HEK293 (cell line): ENCODE measurements around the gene CDK2AP2.

ENCODE experiments used
- HOXA7 ChIP-seq: sonication (generic); formaldehyde crosslinking; IDR thresholded peaks from 2 replicates; pipeline ENCODE4 v1.8.1; 2022; ENCODE audit warnings: missing genetic modification reagents, borderline replicate concordance
- KLF7 ChIP-seq: fragments of 450-650 bp; formaldehyde crosslinking; IDR thresholded peaks from 2 replicates; pipeline ENCODE4 v1.5.1; 2016; ENCODE audit warnings: missing biosample characterization, missing genetic modification characterization, borderline replicate concordance
- MEIS1 ChIP-seq: sonication (generic); formaldehyde crosslinking; IDR thresholded peaks from 2 replicates; pipeline ENCODE4 v1.8.1; 2022; ENCODE audit warnings: missing genetic modification reagents, mild to moderate bottlenecking, borderline replicate concordance
- MYNN ChIP-seq: fragments of 450-650 bp; formaldehyde crosslinking; IDR thresholded peaks from 2 replicates; pipeline ENCODE4 v1.5.1; 2016; ENCODE audit warnings: missing biosample characterization, missing genetic modification characterization, borderline replicate concordance
- SCRT2 ChIP-seq: fragments of 450-650 bp; formaldehyde crosslinking; IDR thresholded peaks from 2 replicates; pipeline ENCODE4 v1.5.1; 2016; ENCODE audit warnings: missing biosample characterization, missing genetic modification characterization
- ZBTB20 ChIP-seq: fragments of 450-650 bp; formaldehyde crosslinking; IDR thresholded peaks from 2 replicates; pipeline ENCODE4 v1.5.1; 2016; ENCODE audit warnings: missing biosample characterization, missing genetic modification characterization
- ZEB2 ChIP-seq: fragments of 450-650 bp; formaldehyde crosslinking; IDR thresholded peaks from 2 replicates; pipeline ENCODE4 v1.5.1; 2016; ENCODE audit warnings: missing biosample characterization, missing genetic modification characterization
- ZFHX2 ChIP-seq: fragments of 450-650 bp; formaldehyde crosslinking; conservative IDR thresholded peaks from 2 replicates; pipeline ENCODE4 v1.5.1; 2016; ENCODE audit warnings: missing biosample characterization, missing genetic modification characterization
- ZFP41 ChIP-seq: fragments of 450-650 bp; formaldehyde crosslinking; IDR thresholded peaks from 2 replicates; pipeline ENCODE4 v1.5.1; 2016; ENCODE audit warnings: missing biosample characterization, missing genetic modification characterization, borderline replicate concordance
- ZNF121 ChIP-seq: fragments of 450-650 bp; formaldehyde crosslinking; IDR thresholded peaks from 2 replicates; pipeline ENCODE4 v1.5.1; 2016; ENCODE audit warnings: missing biosample characterization, missing genetic modification characterization
- ZNF155 ChIP-seq: fragments of 450-650 bp; formaldehyde crosslinking; IDR thresholded peaks from 2 replicates; pipeline ENCODE4 v1.5.1; 2016; ENCODE audit warnings: missing biosample characterization, missing genetic modification characterization
- ZNF169 ChIP-seq: fragments of 450-650 bp; formaldehyde crosslinking; IDR thresholded peaks from 2 replicates; pipeline ENCODE4 v1.5.1; 2016; ENCODE audit warnings: missing biosample characterization, missing genetic modification characterization
- ZNF18 ChIP-seq: fragments of 450-650 bp; formaldehyde crosslinking; IDR thresholded peaks from 2 replicates; pipeline ENCODE4 v1.5.1; 2016; ENCODE audit warnings: missing biosample characterization, missing genetic modification characterization
- ZNF19 ChIP-seq: fragments of 450-650 bp; formaldehyde crosslinking; IDR thresholded peaks from 2 replicates; pipeline ENCODE4; 2016; ENCODE audit warnings: missing biosample characterization, missing genetic modification characterization, low read depth
- ZNF221 ChIP-seq: fragments of 450-650 bp; formaldehyde crosslinking; IDR thresholded peaks from 2 replicates; pipeline ENCODE4 v1.5.1; 2017; ENCODE audit warnings: missing biosample characterization, missing genetic modification characterization, borderline replicate concordance
- ZNF239 ChIP-seq: fragments of 450-650 bp; formaldehyde crosslinking; IDR thresholded peaks from 2 replicates; pipeline ENCODE4 v1.5.1; 2016; ENCODE audit warnings: missing biosample characterization, missing genetic modification characterization
- ZNF248 ChIP-seq: fragments of 450-650 bp; formaldehyde crosslinking; IDR thresholded peaks from 2 replicates; pipeline ENCODE4 v1.5.1; 2017; ENCODE audit warnings: missing biosample characterization, missing genetic modification characterization
- ZNF292 ChIP-seq: fragments of 450-650 bp; formaldehyde crosslinking; IDR thresholded peaks from 2 replicates; pipeline ENCODE4 v1.5.1; 2016; ENCODE audit warnings: low read depth, missing biosample characterization, missing genetic modification characterization, borderline replicate concordance
- ZNF302 ChIP-seq: fragments of 450-650 bp; formaldehyde crosslinking; IDR thresholded peaks from 2 replicates; pipeline ENCODE4 v1.5.1; 2016; ENCODE audit warnings: missing biosample characterization, missing genetic modification characterization, low read depth
- ZNF311 ChIP-seq: fragments of 450-650 bp; formaldehyde crosslinking; IDR thresholded peaks from 2 replicates; pipeline ENCODE4 v1.5.1; 2017; ENCODE audit warnings: missing biosample characterization, missing genetic modification characterization, borderline replicate concordance
- ZNF324 ChIP-seq: fragments of 450-650 bp; formaldehyde crosslinking; IDR thresholded peaks from 2 replicates; pipeline ENCODE4 v1.5.1; 2016; ENCODE audit warnings: missing biosample characterization, missing genetic modification characterization
- ZNF341 ChIP-seq: fragments of 450-650 bp; formaldehyde crosslinking; IDR thresholded peaks from 2 replicates; pipeline ENCODE4; 2016; ENCODE audit warnings: low read depth, missing biosample characterization, missing genetic modification characterization
- ZNF416 ChIP-seq: fragments of 450-650 bp; formaldehyde crosslinking; IDR thresholded peaks from 2 replicates; pipeline ENCODE4 v1.5.1; 2016; ENCODE audit warnings: missing biosample characterization, missing genetic modification characterization
- ZNF433 ChIP-seq: fragments of 450-650 bp; formaldehyde crosslinking; IDR thresholded peaks from 2 replicates; pipeline ENCODE4 v1.5.1; 2016; ENCODE audit warnings: missing biosample characterization, missing genetic modification characterization, low read depth
- ZNF561 ChIP-seq: fragments of 450-650 bp; IDR thresholded peaks from 2 replicates; pipeline ENCODE4 v1.5.1; 2018; ENCODE audit warnings: missing biosample characterization, missing genetic modification characterization, borderline replicate concordance
- ZNF658 ChIP-seq: fragments of 450-650 bp; formaldehyde crosslinking; IDR thresholded peaks from 2 replicates; pipeline ENCODE4; 2016; ENCODE audit warnings: missing biosample characterization, missing genetic modification characterization
- ZNF670 ChIP-seq: fragments of 450-650 bp; formaldehyde crosslinking; IDR thresholded peaks from 2 replicates; pipeline ENCODE4 v1.5.1; 2016; ENCODE audit warnings: missing biosample characterization, missing genetic modification characterization, low read depth
- ZNF692 ChIP-seq: fragments of 450-650 bp; formaldehyde crosslinking; IDR thresholded peaks from 2 replicates; pipeline ENCODE4 v1.5.1; 2016; ENCODE audit warnings: missing biosample characterization, missing genetic modification characterization
- ZNF747 ChIP-seq: fragments of 450-650 bp; formaldehyde crosslinking; IDR thresholded peaks from 2 replicates; pipeline ENCODE4 v1.5.1; 2016; ENCODE audit warnings: missing biosample characterization, missing genetic modification characterization
- TF ChIP-seq, protein P1 (sequence below): fragments of 450-650 bp; formaldehyde crosslinking; IDR thresholded peaks from 2 replicates; pipeline ENCODE4 v1.5.1; 2016; ENCODE audit warnings: missing biosample characterization, missing genetic modification characterization
- TF ChIP-seq, protein P2 (sequence below): fragments of 450-650 bp; formaldehyde crosslinking; IDR thresholded peaks from 2 replicates; pipeline ENCODE4 v1.5.1; 2016; ENCODE audit warnings: missing biosample characterization, missing genetic modification characterization, low read depth
- TF ChIP-seq, protein P3 (sequence below): fragments of 450-650 bp; formaldehyde crosslinking; IDR thresholded peaks from 2 replicates; pipeline ENCODE4; 2016; ENCODE audit warnings: missing biosample characterization, missing genetic modification characterization
- TF ChIP-seq, protein P4 (sequence below): fragments of 450-650 bp; formaldehyde crosslinking; IDR thresholded peaks from 2 replicates; pipeline ENCODE4 v1.5.1; 2017; ENCODE audit warnings: missing biosample characterization, missing genetic modification characterization

CDK2AP2 gene

GRCh38 chr11:67508486-67509121 lies 642 bp upstream of the CDK2AP2 start (continued):
- TF ChIP-seq ZNF670 (no peak), ZNF248 (tag by site-specific recombination) (no peak), ZNF239 (tag by site-specific recombination) (no peak), ZNF341 (tag by site-specific recombination) (no peak), ZNF18 (tag by site-specific recombination) (no peak), ZNF302 (tag by site-specific recombination) (no peak), ZNF155 (no peak), ZNF292 (tag by site-specific recombination) (no peak), ZEB2 (tag by site-specific recombination) (peak; percentile 96), ZNF221 (no peak), ZNF747 (tag by site-specific recombination) (no peak), HOXA7 (CRISPR knock-in tag) (no peak), ZNF561 (tag by site-specific recombination) (no peak), ZNF433 (tag by site-specific recombination) (no peak), ZNF311 (no peak), ZNF121 (tag by site-specific recombination) (no peak), ZBTB20 (tag by site-specific recombination) (peak; percentile 94), ZNF692 (tag by site-specific recombination) (peak; percentile 66), ZNF19 (no peak), ZNF658 (tag by site-specific recombination) (no peak), SCRT2 (tag by site-specific recombination) (no peak; the same call in 1 of the 2 replicates), ZNF324 (tag by site-specific recombination) (no peak), MEIS1 (CRISPR knock-in tag) (no peak), MYNN (no peak; the same call in 1 of the 2 replicates), ZFP41 (tag by site-specific recombination) (no peak), ZFHX2 (tag by site-specific recombination) (no peak), KLF7 (0 out of 2 replicates have a peak, but pooled peaks have one; percentile 23), ZNF169 (tag by site-specific recombination) (no peak), ZNF416 (tag by site-specific recombination) (no peak)
- TF ChIP-seq, protein P1, sequence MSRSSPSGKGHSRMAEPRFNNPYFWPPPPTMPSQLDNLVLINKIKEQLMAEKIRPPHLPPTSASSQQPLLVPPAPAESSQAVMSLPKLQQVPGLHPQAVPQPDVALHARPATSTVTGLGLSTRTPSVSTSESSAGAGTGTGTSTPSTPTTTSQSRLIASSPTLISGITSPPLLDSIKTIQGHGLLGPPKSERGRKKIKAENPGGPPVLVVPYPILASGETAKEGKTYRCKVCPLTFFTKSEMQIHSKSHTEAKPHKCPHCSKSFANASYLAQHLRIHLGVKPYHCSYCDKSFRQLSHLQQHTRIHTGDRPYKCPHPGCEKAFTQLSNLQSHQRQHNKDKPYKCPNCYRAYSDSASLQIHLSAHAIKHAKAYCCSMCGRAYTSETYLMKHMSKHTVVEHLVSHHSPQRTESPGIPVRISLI: no peak
- TF ChIP-seq, protein P2, sequence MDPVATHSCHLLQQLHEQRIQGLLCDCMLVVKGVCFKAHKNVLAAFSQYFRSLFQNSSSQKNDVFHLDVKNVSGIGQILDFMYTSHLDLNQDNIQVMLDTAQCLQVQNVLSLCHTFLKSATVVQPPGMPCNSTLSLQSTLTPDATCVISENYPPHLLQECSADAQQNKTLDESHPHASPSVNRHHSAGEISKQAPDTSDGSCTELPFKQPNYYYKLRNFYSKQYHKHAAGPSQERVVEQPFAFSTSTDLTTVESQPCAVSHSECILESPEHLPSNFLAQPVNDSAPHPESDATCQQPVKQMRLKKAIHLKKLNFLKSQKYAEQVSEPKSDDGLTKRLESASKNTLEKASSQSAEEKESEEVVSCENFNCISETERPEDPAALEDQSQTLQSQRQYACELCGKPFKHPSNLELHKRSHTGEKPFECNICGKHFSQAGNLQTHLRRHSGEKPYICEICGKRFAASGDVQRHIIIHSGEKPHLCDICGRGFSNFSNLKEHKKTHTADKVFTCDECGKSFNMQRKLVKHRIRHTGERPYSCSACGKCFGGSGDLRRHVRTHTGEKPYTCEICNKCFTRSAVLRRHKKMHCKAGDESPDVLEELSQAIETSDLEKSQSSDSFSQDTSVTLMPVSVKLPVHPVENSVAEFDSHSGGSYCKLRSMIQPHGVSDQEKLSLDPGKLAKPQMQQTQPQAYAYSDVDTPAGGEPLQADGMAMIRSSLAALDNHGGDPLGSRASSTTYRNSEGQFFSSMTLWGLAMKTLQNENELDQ (tag by site-specific recombination): no peak
- TF ChIP-seq, protein P3, sequence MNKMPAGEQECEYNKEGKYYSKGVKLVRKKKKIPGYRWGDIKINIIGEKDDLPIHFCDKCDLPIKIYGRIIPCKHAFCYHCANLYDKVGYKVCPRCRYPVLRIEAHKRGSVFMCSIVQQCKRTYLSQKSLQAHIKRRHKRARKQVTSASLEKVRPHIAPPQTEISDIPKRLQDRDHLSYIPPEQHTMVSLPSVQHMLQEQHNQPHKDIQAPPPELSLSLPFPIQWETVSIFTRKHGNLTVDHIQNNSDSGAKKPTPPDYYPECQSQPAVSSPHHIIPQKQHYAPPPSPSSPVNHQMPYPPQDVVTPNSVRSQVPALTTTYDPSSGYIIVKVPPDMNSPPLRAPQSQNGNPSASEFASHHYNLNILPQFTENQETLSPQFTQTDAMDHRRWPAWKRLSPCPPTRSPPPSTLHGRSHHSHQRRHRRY (tag by site-specific recombination): no peak
- TF ChIP-seq, protein P4, sequence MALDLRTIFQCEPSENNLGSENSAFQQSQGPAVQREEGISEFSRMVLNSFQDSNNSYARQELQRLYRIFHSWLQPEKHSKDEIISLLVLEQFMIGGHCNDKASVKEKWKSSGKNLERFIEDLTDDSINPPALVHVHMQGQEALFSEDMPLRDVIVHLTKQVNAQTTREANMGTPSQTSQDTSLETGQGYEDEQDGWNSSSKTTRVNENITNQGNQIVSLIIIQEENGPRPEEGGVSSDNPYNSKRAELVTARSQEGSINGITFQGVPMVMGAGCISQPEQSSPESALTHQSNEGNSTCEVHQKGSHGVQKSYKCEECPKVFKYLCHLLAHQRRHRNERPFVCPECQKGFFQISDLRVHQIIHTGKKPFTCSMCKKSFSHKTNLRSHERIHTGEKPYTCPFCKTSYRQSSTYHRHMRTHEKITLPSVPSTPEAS (tag by site-specific recombination): no peak
